Activated naive CD8-positive, alpha-beta T cell (primary cell): ENCODE data around the gene KIF20B.
"Not testable (repeated sequence)": the region's sequence is repeated elsewhere in the genome, so short reads cannot be mapped to it uniquely, and the experiment has no call there.

Source experiments
- H3K27ac Mint-ChIP-seq: one replicate; pipeline ENCODE4 v1.8.0; 2021; ENCODE audit warnings: mixed read lengths
- H3K27me3 Mint-ChIP-seq: one replicate; pipeline ENCODE4 v1.8.0; 2021; ENCODE audit warnings: mixed read lengths
- H3K36me3 Mint-ChIP-seq: one replicate; pipeline ENCODE4 v1.8.0; 2021; ENCODE audit warnings: mixed read lengths
- H3K4me1 Mint-ChIP-seq: one replicate; pipeline ENCODE4 v1.8.0; 2021; ENCODE audit warnings: low read depth, mixed read lengths
- H3K4me3 Mint-ChIP-seq: one replicate; pipeline ENCODE4 v1.8.0; 2021; ENCODE audit warnings: mild to moderate bottlenecking, mixed read lengths
- H3K9me3 Mint-ChIP-seq: one replicate; pipeline ENCODE4 v1.8.0; 2021; ENCODE audit warnings: low read depth, mixed read lengths

The KIF20B gene

DNA sequence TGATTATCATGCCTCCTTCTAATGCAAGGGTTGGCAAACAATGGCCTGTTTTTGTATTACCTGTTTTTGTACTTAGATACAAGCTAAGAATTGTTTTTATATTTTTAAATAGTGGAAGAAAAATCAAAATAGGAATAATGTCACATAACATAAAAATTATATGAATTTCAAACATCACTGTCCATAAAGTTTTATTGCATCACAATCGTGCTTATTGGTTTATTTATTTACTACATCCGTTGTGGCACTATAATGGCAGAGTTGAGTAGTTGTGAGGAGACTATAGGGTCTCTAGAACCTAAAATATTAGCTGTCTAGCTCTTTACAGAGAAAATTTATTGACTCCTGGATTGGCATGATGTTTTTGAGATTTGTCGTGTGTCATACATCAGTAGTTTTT lies 4.1 kb downstream of the KIF20B start:
- H3K4me1 Mint-ChIP-seq = peaks cover 40% of the 10 kb centered on the region
- no peaks in the 10 kb centered on the region for H3K9me3 Mint-ChIP-seq
- H3K4me3 Mint-ChIP-seq = no peak overlapping the region
- H3K27me3 Mint-ChIP-seq = no peaks in the 10 kb centered on the region
- H3K36me3 Mint-ChIP-seq = peaks cover 2% of the 10 kb centered on the region
- no peak overlapping the region for H3K27ac Mint-ChIP-seq

DNA sequence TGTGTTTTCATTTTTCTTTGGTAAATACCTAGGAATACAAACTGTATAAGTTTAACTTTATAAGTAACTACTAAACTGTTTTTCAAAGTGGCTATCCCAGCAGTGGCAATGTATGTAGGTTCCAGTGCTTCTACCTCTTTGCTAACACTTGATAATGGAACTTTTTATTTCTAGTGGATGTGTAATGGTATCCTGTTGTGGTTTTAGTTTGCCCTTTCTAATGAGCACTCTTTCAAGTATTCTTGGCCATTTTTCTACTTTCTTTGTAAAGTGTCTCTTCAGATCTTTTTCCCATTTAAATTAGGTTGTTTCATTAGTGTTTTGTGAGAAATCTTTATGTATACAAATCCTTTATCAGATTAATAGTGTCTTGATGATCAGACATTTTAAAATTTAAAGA lies 4.6 kb downstream of the KIF20B start:
- Mint-ChIP-seq H3K4me1 (peaks cover 35% of the 10 kb centered on the region), H3K4me3 (no peak overlapping the region)

DNA sequence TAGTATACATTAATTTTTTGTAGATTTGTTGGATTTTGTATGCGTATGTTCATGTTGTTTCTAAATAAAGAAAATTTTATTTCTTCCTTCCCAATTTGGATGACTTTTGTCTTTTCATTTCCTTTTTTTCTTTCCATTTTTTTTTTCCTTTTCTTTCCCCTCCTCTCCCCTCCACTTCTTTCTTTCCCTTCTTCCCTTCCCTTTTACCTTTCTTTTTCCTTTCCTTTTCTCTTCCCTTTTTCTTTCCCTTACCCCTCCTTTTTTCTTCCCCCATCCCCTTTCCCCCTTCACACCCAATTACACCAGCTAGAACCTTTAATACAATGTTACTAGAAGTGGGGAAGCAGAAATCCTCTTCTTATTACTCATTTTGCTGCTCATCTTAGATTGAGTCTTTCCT lies 6.0 kb downstream of the KIF20B start:
- peaks cover 5% of the 10 kb centered on the region for H3K36me3 Mint-ChIP-seq
- H3K4me1 Mint-ChIP-seq = peaks cover 27% of the 10 kb centered on the region
- H3K4me3 Mint-ChIP-seq = no peak overlapping the region
- H3K27me3 Mint-ChIP-seq = no peaks in the 10 kb centered on the region
- H3K9me3 Mint-ChIP-seq = no peaks in the 10 kb centered on the region
- no peak overlapping the region for H3K27ac Mint-ChIP-seq

More for the DNA sequence above, 4.6 kb downstream of the KIF20B start:
- H3K9me3 Mint-ChIP-seq = no peaks in the 10 kb centered on the region
- peaks cover 4% of the 10 kb centered on the region for H3K36me3 Mint-ChIP-seq
- H3K27me3 Mint-ChIP-seq = no peaks in the 10 kb centered on the region
- no peak overlapping the region for H3K27ac Mint-ChIP-seq

DNA sequence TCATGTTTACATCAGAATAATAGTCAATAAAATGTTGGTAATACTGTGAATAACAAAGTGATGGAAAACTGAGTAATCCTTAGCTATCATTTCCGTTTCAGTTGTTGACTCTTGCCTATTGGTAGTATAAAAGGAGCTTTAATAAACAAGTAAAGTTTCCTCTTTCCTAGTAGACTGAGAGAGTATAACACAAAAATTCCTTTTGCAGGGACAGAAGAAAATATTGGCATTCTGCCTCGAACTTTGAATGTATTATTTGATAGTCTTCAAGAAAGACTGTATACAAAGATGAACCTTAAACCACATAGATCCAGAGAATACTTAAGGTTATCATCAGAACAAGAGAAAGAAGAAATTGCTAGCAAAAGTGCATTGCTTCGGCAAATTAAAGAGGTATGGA lies 9.4 kb downstream of the KIF20B start:
- Mint-ChIP-seq H3K4me1 (peaks cover 11% of the 10 kb centered on the region), H3K27ac (no peak overlapping the region), H3K4me3 (no peak overlapping the region)

DNA sequence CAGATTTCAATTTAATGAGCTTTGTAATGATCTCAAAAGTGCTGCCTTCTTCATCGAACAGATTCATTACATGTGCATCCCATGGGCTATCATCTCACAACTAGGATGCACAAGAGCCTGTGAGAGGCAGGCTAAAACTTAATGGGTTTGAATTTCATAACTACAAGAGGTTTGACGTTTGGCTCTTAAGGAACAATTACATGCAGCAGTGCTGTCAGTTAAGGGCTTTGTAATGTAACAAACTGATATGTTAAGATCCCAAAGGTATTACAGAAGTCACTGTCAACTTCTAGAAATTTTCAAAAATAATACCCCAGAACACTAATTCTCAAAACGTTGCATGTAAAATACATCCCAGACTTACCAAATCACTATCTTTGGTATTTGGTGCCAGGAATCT lies 33.2 kb downstream of the KIF20B start:
- Mint-ChIP-seq H3K9me3 (no peaks in the 10 kb centered on the region), H3K4me1 (peaks cover 7% of the 10 kb centered on the region), H3K27ac (no peak overlapping the region), H3K4me3 (no peak overlapping the region), H3K36me3 (peaks cover 16% of the 10 kb centered on the region), H3K27me3 (no peaks in the 10 kb centered on the region)

More for the DNA sequence above, 9.4 kb downstream of the KIF20B start:
- H3K36me3 Mint-ChIP-seq = peaks cover 4% of the 10 kb centered on the region
- no peaks in the 10 kb centered on the region for H3K9me3 Mint-ChIP-seq
- no peaks in the 10 kb centered on the region for H3K27me3 Mint-ChIP-seq

DNA sequence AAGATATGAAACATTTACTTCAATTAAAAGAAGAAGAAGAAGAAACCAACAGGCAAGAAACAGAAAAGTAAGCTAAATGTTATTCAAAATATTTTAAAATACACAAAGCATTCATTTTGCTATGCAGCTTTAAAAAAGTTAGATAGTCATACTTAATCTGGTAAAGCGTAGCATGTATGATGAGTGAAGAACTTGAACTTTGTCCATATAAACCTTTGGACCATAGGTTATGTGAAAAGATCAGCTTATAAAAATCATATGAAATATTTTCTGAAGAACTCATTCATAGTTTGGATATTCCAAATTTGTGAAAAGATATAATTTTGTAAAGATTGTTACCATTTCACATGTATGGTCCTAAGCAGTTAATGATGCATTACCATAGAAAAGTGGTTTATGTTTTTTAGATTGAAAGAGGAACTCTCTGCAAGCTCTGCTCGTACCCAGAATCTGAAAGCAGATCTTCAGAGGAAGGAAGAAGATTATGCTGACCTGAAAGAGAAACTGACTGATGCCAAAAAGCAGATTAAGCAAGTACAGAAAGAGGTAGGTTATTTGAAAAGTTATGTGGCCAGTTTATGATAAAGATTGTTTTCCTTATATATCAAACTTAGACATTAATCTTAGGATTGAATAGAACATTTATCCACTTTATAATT lies 37.3 kb downstream of the KIF20B start:
- no peak overlapping the region for H3K4me3 Mint-ChIP-seq
- H3K4me1 Mint-ChIP-seq = peaks cover 7% of the 10 kb centered on the region
- no peak overlapping the region for H3K27ac Mint-ChIP-seq
- H3K9me3 Mint-ChIP-seq = no peaks in the 10 kb centered on the region
- H3K27me3 Mint-ChIP-seq = no peaks in the 10 kb centered on the region
- peaks cover 15% of the 10 kb centered on the region for H3K36me3 Mint-ChIP-seq

DNA sequence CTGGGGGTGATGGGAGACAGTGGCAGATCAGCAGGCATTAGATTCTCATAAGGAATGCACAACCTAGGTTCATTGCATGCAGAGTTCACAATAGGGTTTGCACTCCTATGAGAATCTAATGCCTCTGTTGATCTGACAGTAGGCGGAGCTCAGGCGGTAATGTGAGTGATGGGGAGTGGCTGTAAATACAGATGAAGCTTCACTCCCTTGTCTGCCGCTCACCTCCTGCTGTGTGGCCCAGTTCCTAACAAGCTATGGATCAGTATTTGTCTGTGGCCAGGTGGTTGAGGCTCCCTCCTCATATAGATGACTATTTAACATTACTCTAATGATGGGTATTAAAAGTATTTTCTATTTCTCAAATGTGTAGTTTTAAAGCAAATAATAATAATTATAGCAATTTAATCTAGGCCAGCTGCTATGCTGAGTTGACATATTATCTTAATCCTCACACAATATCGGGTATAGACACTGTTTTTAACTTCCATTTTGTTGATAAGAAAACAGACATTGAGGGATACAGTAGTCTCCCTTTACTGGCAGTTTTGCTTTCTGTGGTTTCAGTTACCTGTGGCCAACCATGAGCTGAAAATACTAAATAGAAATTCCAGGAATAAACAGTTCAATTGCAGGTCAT lies 39.9 kb downstream of the KIF20B start:
- no peaks in the 10 kb centered on the region for H3K27me3 Mint-ChIP-seq
- H3K4me3 Mint-ChIP-seq = no peak overlapping the region
- H3K27ac Mint-ChIP-seq = no peak overlapping the region
- H3K36me3 Mint-ChIP-seq = peaks cover 21% of the 10 kb centered on the region
- peaks cover 7% of the 10 kb centered on the region for H3K4me1 Mint-ChIP-seq
- H3K9me3 Mint-ChIP-seq = no peaks in the 10 kb centered on the region

DNA sequence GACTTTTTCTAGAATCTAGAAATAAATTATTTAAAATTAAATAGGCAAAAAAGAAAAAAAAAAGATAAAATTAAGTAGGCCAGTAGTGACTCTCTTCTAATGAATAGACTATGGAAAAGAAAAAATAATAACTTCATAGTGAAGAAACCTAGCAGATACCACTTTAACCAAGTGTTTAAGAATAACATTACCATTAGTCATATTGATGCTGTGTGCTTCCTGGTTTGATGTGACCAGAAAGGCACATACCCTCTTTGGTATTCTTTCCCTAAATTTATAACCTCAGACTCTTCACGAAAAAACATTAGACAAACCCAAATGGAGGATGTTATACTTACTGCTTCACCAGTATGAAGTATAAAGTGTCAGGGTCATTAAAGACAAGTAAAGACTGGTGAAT lies 42.6 kb downstream of the KIF20B start:
- Mint-ChIP-seq H3K27ac (no peak overlapping the region), H3K4me1 (no peaks in the 10 kb centered on the region), H3K36me3 (peaks cover 18% of the 10 kb centered on the region), H3K27me3 (no peaks in the 10 kb centered on the region), H3K4me3 (no peak overlapping the region), H3K9me3 (no peaks in the 10 kb centered on the region)

DNA sequence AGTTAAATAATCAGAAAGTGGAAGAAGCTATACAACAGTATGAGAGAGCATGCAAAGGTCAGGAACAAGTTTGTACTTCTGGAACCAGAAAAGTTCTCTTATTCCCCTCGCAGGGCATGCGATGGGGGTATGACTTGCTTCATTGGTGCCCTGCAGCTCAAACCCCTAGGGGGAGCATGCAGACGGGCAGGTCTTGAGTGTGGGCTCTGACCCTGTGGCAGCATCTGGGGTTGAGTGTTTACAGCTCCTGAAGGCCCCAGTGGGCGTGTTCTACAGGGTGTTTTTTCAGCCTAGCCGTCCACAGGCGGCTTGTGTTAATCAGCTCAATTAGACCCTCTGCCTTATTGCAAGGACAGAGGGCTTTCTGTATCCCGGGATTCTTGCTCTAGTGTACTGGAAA lies 44.5 kb downstream of the KIF20B start:
- Mint-ChIP-seq H3K36me3 (peaks cover 20% of the 10 kb centered on the region), H3K4me3 (no peak overlapping the region), H3K9me3 (no peaks in the 10 kb centered on the region), H3K27ac (no peak overlapping the region), H3K27me3 (no peaks in the 10 kb centered on the region), H3K4me1 (no peaks in the 10 kb centered on the region)

DNA sequence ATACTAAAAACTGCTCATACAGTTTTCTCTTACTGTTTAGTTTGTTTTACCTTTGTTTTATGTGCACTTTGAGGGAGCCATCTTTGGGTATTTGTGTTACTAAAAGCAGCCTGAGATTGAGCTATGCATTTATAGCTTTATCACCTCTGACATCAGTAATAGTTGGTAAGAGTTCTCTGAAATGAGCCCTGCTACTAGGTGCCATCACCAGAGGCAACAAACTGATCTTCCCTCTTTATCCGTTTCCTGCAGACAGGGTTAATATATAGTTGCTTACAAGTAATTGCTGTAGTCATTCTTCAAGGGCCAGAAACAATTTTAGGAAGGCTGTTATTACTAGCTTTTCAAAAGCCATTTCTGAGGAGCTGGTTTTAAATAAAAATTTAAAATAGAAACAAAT lies 49.1 kb downstream of the KIF20B start:
- peaks cover 15% of the 10 kb centered on the region for H3K36me3 Mint-ChIP-seq
- no peaks in the 10 kb centered on the region for H3K9me3 Mint-ChIP-seq
- H3K27ac Mint-ChIP-seq = no peak overlapping the region
- no peaks in the 10 kb centered on the region for H3K27me3 Mint-ChIP-seq
- H3K4me1 Mint-ChIP-seq = no peaks in the 10 kb centered on the region
- no peak overlapping the region for H3K4me3 Mint-ChIP-seq

DNA sequence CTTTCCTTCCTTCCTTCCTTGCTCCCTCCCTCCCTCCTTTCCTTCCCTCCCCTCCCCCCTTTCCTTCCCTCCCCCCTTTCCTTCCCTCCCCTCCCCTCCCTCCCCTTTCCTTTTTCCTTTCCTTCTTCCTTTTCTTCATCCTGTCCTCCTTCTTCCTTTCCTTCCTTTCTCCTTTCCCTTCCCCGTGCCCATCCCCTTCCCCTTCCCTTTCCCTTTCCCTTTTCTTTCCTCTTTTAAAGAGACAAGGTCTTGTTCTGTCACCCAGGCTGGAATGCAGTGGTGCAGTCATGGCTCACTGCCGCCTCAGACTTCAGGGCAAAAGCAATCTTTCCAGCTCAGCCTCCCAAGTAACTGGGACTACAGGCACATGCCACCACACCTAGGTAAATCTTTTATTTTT lies 54.0 kb downstream of the KIF20B start:
- H3K9me3 Mint-ChIP-seq = no peaks in the 10 kb centered on the region
- no peak overlapping the region for H3K4me3 Mint-ChIP-seq
- H3K27me3 Mint-ChIP-seq = no peaks in the 10 kb centered on the region
- H3K36me3 Mint-ChIP-seq = peaks cover 15% of the 10 kb centered on the region
- H3K4me1 Mint-ChIP-seq = no peaks in the 10 kb centered on the region
- H3K27ac Mint-ChIP-seq = no peak overlapping the region

DNA sequence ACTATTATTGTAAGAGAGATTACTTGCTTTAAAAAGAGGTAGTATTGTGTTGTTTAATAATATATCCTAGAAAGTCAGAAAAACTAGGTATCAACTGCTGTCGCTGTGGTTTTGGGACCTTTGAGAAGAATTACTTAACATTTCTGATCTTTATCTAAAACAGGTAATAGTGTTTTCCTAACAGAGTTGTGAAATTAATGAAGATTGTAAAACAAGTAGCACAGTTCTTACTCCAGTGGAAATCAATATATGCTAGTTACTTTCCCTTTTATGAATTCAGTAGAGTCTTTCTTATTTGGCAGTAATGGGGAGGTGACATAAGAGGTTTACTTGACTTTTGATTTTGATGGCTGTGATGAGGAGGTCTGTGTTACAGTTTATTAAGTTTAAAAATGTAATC lies 58.1 kb downstream of the KIF20B start:
- Mint-ChIP-seq H3K4me3 (no peak overlapping the region), H3K9me3 (no peaks in the 10 kb centered on the region)

DNA sequence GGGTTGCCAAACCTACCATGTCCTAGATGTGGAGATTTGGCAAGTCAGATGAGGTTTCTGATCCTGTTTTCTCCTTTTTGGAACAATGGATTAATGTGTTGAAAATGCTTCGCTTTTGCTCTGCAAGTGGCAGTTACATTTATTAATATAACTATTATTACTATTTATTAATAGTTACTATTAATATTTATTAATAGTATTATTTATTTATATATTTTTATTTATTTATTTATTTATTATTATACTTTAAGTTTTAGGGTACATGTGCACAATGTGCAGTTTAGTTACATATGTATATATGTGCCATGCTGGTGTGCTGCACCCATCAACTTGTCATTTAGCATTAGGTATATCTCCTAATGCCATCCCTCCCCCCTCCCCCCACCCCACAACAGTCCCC lies 62.3 kb downstream of the KIF20B start:
- H3K27me3 Mint-ChIP-seq, H3K9me3 Mint-ChIP-seq, H3K27ac Mint-ChIP-seq, H3K4me3 Mint-ChIP-seq, H3K4me1 Mint-ChIP-seq: not testable (repeated sequence)
- H3K36me3 Mint-ChIP-seq = peaks cover 30% of the 10 kb centered on the region

More for the DNA sequence above, 58.1 kb downstream of the KIF20B start:
- Mint-ChIP-seq H3K36me3 (peaks cover 30% of the 10 kb centered on the region), H3K4me1 (no peaks in the 10 kb centered on the region), H3K27ac (no peak overlapping the region), H3K27me3 (no peaks in the 10 kb centered on the region)

DNA sequence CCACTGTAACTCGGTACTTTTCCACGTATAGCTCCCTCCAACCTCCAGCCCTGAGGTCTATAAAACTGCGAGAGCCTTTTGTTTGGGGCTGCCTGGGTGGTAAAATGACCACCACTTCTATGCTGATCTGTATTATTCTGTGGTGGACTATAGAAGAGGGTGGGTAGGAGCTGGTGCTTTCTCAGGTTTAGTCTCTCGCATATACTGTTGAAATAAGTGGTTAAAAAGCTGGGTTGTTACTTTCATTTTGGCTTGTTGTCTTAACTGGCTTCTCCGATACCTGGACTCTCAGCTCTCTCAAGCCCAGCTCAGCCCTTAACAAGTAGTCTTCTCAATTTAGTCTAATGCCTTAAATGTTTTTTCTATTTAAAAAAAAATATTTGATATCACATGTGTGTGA lies 70.3 kb downstream of the KIF20B start:
- Mint-ChIP-seq H3K27ac (no peak overlapping the region), H3K36me3 (peaks cover 25% of the 10 kb centered on the region), H3K9me3 (no peaks in the 10 kb centered on the region), H3K4me1 (no peaks in the 10 kb centered on the region), H3K27me3 (no peaks in the 10 kb centered on the region), H3K4me3 (no peak overlapping the region)

DNA sequence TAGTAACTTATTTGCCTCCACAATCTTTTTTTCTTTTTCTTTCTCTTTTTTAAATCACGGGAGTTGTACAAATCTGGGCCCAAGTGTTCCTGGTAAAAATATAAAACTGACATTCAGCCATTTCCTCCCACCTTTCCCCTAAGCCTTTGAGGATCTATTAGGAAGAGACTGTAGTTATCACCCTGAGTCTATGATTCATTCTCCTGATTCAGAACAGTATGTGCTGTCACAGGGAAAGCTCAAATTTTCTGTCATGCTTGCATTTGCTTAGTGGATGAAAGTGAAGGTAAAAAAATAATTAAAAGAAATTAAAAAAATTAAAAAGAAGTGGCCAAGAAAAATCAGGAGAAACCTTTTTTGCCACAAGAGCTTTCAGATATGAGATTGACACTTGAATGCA lies 71.7 kb downstream of the KIF20B start:
- H3K27me3 Mint-ChIP-seq = no peaks in the 10 kb centered on the region
- H3K4me1 Mint-ChIP-seq = no peaks in the 10 kb centered on the region
- H3K27ac Mint-ChIP-seq = no peak overlapping the region
- H3K36me3 Mint-ChIP-seq = peaks cover 34% of the 10 kb centered on the region
- H3K4me3 Mint-ChIP-seq = no peak overlapping the region
- H3K9me3 Mint-ChIP-seq = no peaks in the 10 kb centered on the region

DNA sequence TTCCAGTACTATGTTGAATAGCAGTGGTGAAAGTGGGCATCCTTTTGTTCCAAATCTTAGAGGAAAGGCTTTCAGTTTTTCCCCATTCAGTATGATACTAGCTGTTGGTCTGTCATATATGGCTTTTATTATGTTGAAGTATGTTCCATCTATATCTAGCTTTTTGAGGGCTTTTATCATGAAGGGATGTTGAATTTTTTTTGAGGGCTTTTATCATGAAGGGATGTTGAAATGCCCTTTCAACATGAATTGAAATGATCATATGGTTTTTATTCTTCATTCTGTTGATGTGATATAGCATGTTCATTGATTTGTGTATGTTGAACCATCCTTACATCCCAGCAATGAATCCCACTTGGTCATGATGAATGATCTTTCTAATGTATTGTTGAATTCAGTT lies 75.3 kb downstream of the KIF20B start:
- peaks cover 33% of the 10 kb centered on the region for H3K36me3 Mint-ChIP-seq
- H3K4me1 Mint-ChIP-seq = no peaks in the 10 kb centered on the region
- no peaks in the 10 kb centered on the region for H3K27me3 Mint-ChIP-seq
- H3K4me3 Mint-ChIP-seq = no peak overlapping the region
- H3K9me3 Mint-ChIP-seq = no peaks in the 10 kb centered on the region
- no peak overlapping the region for H3K27ac Mint-ChIP-seq
